Stimulated activated naive CD8-positive, alpha-beta T cell treated with anti-CD3 and anti-CD28 coated beads, Interleukin-15, Interleukin-2, amounts not matched to agents 100 U/mL and 50 U/mL, for 24 hours (primary cell): ENCODE results near the gene GPR25.
"Not testable (repeated sequence)": the region's sequence is repeated elsewhere in the genome, so short reads cannot be mapped to it uniquely, and the experiment has no call there.

ENCODE experiments used
- ATAC-seq: fragments of 150-1000 bp; cut with Tn5 transposase; one replicate; pipeline ENCODE4 v1.10.0; 2021
- DNase-seq: peaks from one replicate; pipeline ENCODE4 v3.0.0; 2021

Gene GPR25

GRCh38 chr1:200911936-200912335, 39.2 kb downstream of the GPR25 start:
- ATAC-seq, DNase-seq: not testable (repeated sequence)

GRCh38 chr1:200912737-200913407, 40.1 kb downstream of the GPR25 start:
- no peak for DNase-seq
- peak; percentile 19 for ATAC-seq

DNA sequence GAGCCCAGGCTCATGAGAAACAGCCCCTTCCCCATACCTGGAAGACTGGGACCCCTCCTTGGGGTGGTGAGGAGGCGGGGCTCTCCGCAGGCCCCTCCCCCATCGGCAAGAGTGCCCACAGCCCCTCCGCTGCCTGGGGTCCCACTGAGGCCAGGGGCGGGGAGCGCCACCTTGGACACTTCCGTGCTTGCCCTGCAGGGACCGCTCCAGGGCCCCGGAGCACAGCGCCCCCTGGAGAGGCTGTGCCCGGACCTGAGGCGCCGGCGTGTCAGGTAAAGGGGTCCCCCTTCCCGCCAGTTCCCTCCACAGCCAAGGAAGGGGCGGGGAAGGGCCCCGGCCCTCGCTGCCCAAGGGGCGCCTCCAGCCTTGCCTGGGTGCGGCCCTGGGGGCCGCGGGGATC, 43.4 kb downstream of the GPR25 start:
- DNase-seq (no peak), ATAC-seq (no peak)

DNA sequence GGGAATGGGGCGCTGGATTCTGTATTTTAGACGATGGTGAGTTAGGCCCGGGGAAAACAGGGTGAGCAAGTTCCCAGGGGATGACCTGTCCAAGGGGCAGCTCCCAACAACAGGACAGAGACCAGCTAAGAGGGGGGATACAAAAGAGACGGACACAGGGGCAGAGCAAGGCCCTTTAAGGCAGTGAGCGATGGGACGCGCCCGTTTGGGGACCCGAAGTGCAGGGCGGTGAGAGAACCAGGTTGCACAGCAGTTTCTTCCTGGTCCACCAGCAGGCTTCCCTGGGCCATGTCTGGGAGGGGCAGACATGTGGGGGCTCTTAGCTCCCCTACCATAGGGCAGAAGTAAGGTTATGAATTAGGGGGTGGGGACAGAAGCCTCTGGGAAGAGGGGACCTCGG, 43.9 kb downstream of the GPR25 start:
- no peak for ATAC-seq
- DNase-seq = no peak

DNA sequence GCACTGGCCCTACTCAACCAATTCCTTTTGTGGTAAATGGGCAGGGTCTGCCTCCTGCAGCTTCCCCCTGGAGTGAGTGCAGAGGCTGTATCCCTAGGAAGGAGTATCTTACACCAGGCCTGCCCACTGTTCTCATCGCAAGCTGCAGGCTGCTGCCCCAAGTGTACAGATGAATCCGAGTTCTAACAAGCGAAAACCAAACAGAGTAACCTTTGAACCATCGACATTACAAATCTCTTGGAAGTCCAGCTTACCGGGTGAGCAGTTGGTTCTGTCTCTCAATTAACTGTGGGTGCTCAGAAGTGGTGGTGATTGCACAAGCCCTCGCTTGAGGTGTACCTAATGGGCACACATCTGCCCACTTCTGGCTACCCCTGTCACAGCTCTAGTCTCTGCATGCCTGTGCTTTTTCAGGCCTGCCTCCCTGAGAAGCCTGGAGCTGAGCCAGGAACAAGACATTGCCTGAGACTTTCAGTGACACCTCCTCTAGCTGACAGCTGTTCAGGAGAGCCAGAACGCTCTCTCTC, 44.6 kb downstream of the GPR25 start:
- DNase-seq = no peak
- no peak for ATAC-seq

DNA sequence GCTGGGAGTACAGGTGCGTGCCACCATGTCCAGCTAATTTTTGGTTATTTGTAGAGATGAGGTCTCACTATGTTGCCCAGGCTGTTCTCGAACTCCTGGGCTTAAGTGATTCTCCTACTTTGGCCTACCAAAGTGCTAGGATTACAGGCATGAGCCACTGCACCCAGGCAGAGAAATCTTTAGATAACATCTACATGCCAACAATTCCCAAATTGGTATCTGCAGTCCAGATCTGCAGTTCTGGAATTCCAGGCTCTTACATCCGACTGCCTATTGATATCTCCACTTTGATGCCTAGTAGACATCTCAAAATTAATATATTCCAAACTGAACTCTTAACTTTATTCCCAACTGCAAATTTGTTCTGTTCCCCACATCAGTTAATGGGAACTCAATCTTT, 45.2 kb downstream of the GPR25 start:
- DNase-seq = no peak

DNA sequence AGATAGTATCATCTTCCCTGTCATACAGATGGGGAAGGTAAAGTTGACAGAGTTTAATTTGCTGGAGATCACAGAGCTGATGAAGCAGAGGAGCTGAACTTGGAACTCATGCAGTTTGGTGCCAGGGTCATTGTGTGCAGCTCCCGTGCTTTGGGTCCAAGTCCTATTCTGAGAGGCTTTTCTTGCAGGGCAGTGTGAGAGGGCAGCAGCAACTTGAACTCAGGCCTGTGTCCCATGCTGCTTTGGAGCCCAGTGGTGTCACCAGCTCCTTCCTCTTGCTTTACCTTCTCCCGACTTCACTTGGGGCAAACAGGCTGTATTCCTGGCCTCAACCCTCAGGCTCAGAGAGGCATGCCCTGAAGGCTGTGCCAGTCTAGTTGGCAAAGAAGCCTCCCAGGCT, 46.6 kb downstream of the GPR25 start:
- ATAC-seq = no peak
- DNase-seq = no peak

More for the DNA sequence above, 45.2 kb downstream of the GPR25 start:
- ATAC-seq = no peak

DNA sequence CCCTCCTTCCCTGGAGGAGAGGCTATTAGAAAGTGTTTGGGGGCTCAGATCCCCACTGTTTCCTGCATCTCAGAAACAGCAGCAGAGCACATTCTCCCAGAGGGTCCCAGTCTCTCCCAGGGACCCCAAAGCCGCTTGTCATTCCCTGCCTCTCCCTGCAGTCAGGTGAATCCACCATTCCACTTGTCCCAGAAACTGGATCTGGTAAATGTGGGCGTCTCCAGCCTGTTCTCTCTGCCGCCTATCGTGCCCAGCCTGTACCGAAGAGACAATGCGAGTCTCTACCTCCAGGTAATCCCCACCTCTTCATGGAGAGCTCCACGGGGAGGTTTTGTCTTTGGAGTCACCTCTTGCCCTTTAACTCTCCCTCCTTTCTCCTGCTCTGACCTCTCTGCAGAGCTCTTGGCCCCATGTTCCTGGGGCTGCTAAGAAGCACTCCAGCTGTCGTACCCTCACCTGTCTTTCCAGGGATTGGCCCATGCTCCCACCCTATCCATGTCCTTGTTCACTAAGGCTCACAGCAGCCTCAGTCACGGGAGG, 48.9 kb downstream of the GPR25 start:
- DNase-seq = no peak
- no peak for ATAC-seq

DNA sequence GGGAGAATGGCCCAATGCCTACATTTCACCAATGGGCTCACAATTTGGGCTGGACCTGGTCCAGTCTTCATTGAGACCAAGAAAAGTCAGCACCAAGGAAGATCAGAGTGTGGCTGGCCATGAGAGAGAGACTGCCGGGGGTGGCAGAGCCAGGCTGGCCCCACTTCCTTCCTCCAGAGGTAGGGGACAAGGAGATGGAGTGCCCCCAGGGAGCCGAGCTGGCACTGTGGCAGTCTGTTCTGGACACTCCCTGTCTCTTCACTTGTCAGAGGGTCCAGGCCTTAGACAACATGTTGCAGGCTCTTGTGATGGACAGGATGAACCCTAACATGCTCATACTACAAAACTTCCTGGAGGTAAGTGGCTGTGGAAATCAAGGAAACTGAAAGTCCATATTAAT, 49.6 kb downstream of the GPR25 start:
- ATAC-seq = no peak
- DNase-seq = no peak

GRCh38 chr1:200923601-200924000, 50.8 kb downstream of the GPR25 start:
- ATAC-seq = no peak

More at GRCh38 chr1:200923601-200924000, 50.8 kb downstream of the GPR25 start:
- no peak for DNase-seq
